ENCODE measurements around the gene CGB8. TPM values are rescaled to one million over a fixed set of nuclear protein-coding genes. Genes with fewer than 3 reads are reported as not detected.

Gene CGB8
- not detected in 2 replicates for total RNA-seq

GRCh38 chr19:49049011-49049410, at the start of gene CGB8:
CGB8 (minus strand) TSS chr19:49049111; CDS start chr19:49048739, 372 bp downstream.

GRCh38 chr19:49085020-49085867, 36.3 kb upstream of the CGB8 start, which contains the start of gene SNRNP70:
SNRNP70 (plus strand) TSS chr19:49085451; CDS start chr19:49086415, 964 bp downstream.

GRCh38 chr19:49064768-49065611, 16.1 kb upstream of the CGB8 start, which contains the start of gene NTF4:
NTF4 (minus strand) TSS chr19:49064818; CDS start chr19:49061997, 2,821 bp downstream.

GRCh38 chr19:49057636-49058234, 8.8 kb upstream of the CGB8 start, which contains the start of gene CGB7:
CGB7 (minus strand) TSS chr19:49057749; CDS start chr19:49055375, 2,374 bp downstream.

GRCh38 chr19:49043548-49043947, 5.4 kb downstream of the CGB8 start, which contains the start of gene CGB5:
CGB5 (plus strand) TSS chr19:49043848; CDS start chr19:49044210, 362 bp downstream.

GRCh38 chr19:49036815-49037214, 12.1 kb downstream of the CGB8 start, which contains the start of gene CGB1:
CGB1 (minus strand) TSS chr19:49036895; CDS start chr19:49036711, 184 bp downstream.

GRCh38 chr19:49031642-49032301, 17.1 kb downstream of the CGB8 start, which contains the start of gene CGB2:
CGB2 (plus strand) TSS chr19:49031890; CDS start chr19:49032096, 206 bp downstream.

GRCh38 chr19:49024233-49024632, 24.7 kb downstream of the CGB8 start, which contains the start of gene CGB3:
CGB3 (minus strand) TSS chr19:49024333; CDS start chr19:49023971, 362 bp downstream.

GRCh38 chr19:49017041-49017665, 31.8 kb downstream of the CGB8 start, which contains the start of gene LHB:
LHB (minus strand) TSS chr19:49017091; CDS start chr19:49017081, 10 bp downstream.

Other genes starting within 250 kb of the CGB8 start
- gene BCAT2, start 238.1 kb downstream of the CGB8 start, total RNA-seq, result 69.9 and 77.6 TPM in 2 replicates
- gene HSD17B14, start 212.6 kb downstream of the CGB8 start, total RNA-seq, result 12.5 and 13.3 TPM in 2 replicates
- 0.93 and 0.98 TPM in 2 replicates for gene PLEKHA4, start 180.5 kb downstream of the CGB8 start, total RNA-seq
- 77.9 and 85.9 TPM in 2 replicates for gene PPP1R15A, start 176.7 kb downstream of the CGB8 start, total RNA-seq
- gene TULP2, start 150.4 kb downstream of the CGB8 start, total RNA-seq, result not detected in 2 replicates
- gene NUCB1, start 148.8 kb downstream of the CGB8 start, total RNA-seq, result 222 and 225 TPM in 2 replicates
- gene DHDH, start 115.4 kb downstream of the CGB8 start, total RNA-seq, result not detected in 2 replicates
- 183 and 190 TPM in 2 replicates for gene BAX, start 94.2 kb downstream of the CGB8 start, total RNA-seq
- gene FTL, start 83.8 kb downstream of the CGB8 start, total RNA-seq, result 3,431 and 3,702 TPM in 2 replicates
- gene GYS1, start 55.8 kb downstream of the CGB8 start, total RNA-seq, result 34.5 and 35.0 TPM in 2 replicates
- 231 and 259 TPM in 2 replicates for gene RUVBL2, start 55.2 kb downstream of the CGB8 start, total RNA-seq
- not detected in 2 replicates for gene LHB, start 32.0 kb downstream of the CGB8 start, total RNA-seq
- not detected in 2 replicates for gene CGB3, start 24.8 kb downstream of the CGB8 start, total RNA-seq
- not detected in 2 replicates for gene CGB2, start 17.2 kb downstream of the CGB8 start, total RNA-seq
- not detected in 2 replicates for gene CGB1, start 12.2 kb downstream of the CGB8 start, total RNA-seq
- gene CGB5, start 5.3 kb downstream of the CGB8 start, total RNA-seq, result not detected in 2 replicates
- gene CGB7, start 8.6 kb upstream of the CGB8 start, total RNA-seq, result 0.53 TPM in 1 of 2 replicates, not detected in the other
- gene NTF4, start 15.7 kb upstream of the CGB8 start, total RNA-seq, result not detected in 2 replicates
- not detected in 2 replicates for gene KCNA7, start 23.6 kb upstream of the CGB8 start, total RNA-seq
- 173 and 204 TPM in 2 replicates for gene SNRNP70, start 36.3 kb upstream of the CGB8 start, total RNA-seq
- 4.9 and 5.3 TPM in 2 replicates for gene LIN7B, start 65.3 kb upstream of the CGB8 start, total RNA-seq
- 2.1 and 3.3 TPM in 2 replicates for gene C19orf73, start 70.0 kb upstream of the CGB8 start, total RNA-seq
- gene PPFIA3, start 70.4 kb upstream of the CGB8 start, total RNA-seq, result 3.4 and 3.9 TPM in 2 replicates
- not detected in 2 replicates for gene HRC, start 106.3 kb upstream of the CGB8 start, total RNA-seq
- gene TRPM4, start 108.7 kb upstream of the CGB8 start, total RNA-seq, result 19.6 and 25.9 TPM in 2 replicates

All from mammary microvascular endothelial cell (primary cell).